ENCODE results near the gene TBC1D9. TPM values are rescaled to one million over a fixed set of nuclear protein-coding genes. Genes with fewer than 3 reads are reported as not detected.

Gene TBC1D9
- total and polyA plus RNA-seq, 2 of the 13 experiments (the other 11 are each of a cell fraction or from before 2014, with no cell fraction given), result 11.9 to 12.2 TPM

GRCh38 chr4:140635606-140636005 is 120.6 kb downstream of the TBC1D9 start (continued):
- TF ChIP-seq PHF20 (CRISPR knock-in tag; IDR thresholded peaks at IDR 0.05), result no peak
- no peak for TF ChIP-seq KLF11 (CRISPR knock-in tag; IDR thresholded peaks at IDR 0.05)
- TF ChIP-seq NBN (conservative IDR thresholded peaks at IDR 0.05), result no peak
- no peak for TF ChIP-seq MEIS2 (CRISPR knock-in tag; IDR thresholded peaks at IDR 0.05)
- peak; percentile 53; the same call in 1 of the 2 replicates for TF ChIP-seq MED1 (CRISPR knock-in tag; IDR thresholded peaks at IDR 0.05)
- no peak for TF ChIP-seq PBX3 (CRISPR knock-in tag; IDR thresholded peaks at IDR 0.05; ENCODE audit: borderline replicate concordance)
- no peak for TF ChIP-seq DDIT3 (CRISPR knock-in tag; IDR thresholded peaks at IDR 0.05)
- no peak for TF ChIP-seq BHLHE40 (IDR thresholded peaks at IDR 0.05; ENCODE audit: low read length)
- TF ChIP-seq ZMYM2 (CRISPR knock-in tag; IDR thresholded peaks at IDR 0.05), result peak; percentile 45; the same call in 1 of the 2 replicates
- TF ChIP-seq ZNF775 (CRISPR knock-in tag; IDR thresholded peaks at IDR 0.05; ENCODE audit: borderline replicate concordance), result no peak
- TF ChIP-seq FOXA3 (CRISPR knock-in tag; IDR thresholded peaks at IDR 0.05), result 0 out of 2 replicates have a peak, but pooled peaks have one; percentile 44
- peak; percentile 47; the same call in 1 of the 2 replicates for TF ChIP-seq ZNF292 (CRISPR knock-in tag; IDR thresholded peaks at IDR 0.05; ENCODE audit: borderline replicate concordance, low read depth)
- peak; percentile 95 for TF ChIP-seq RXRB (CRISPR knock-in tag; IDR thresholded peaks at IDR 0.05; ENCODE audit: borderline replicate concordance)
- no peak for TF ChIP-seq ZNF335 (CRISPR knock-in tag; IDR thresholded peaks at IDR 0.05)
- TF ChIP-seq SALL2 (CRISPR knock-in tag; IDR thresholded peaks at IDR 0.05), result no peak
- peak; percentile 85 for TF ChIP-seq RXRA (CRISPR knock-in tag; IDR thresholded peaks at IDR 0.05)
- TF ChIP-seq NFE2L1 (CRISPR knock-in tag; IDR thresholded peaks at IDR 0.05; ENCODE audit: borderline replicate concordance), result no peak
- TF ChIP-seq ZNF720 (CRISPR knock-in tag; IDR thresholded peaks at IDR 0.05), result no peak
- peak; percentile 44; the same call in 1 of the 2 replicates for TF ChIP-seq RARA (CRISPR knock-in tag; IDR thresholded peaks at IDR 0.05)
- no peak for TF ChIP-seq PAX8 (CRISPR knock-in tag; IDR thresholded peaks at IDR 0.05; ENCODE audit: borderline replicate concordance)
- TF ChIP-seq SATB2 (CRISPR knock-in tag; IDR thresholded peaks at IDR 0.05), result no peak
- TF ChIP-seq ZNF354B (CRISPR knock-in tag; IDR thresholded peaks at IDR 0.05), result no peak
- TF ChIP-seq SOX6 (IDR thresholded peaks at IDR 0.05), result no peak
- TF ChIP-seq SOX6 (CRISPR knock-in tag; IDR thresholded peaks at IDR 0.05), result peak; percentile 80
- TF ChIP-seq ZNF383 (CRISPR knock-in tag; IDR thresholded peaks at IDR 0.05; ENCODE audit: borderline replicate concordance), result no peak
- no peak for TF ChIP-seq KDM2A (CRISPR knock-in tag; IDR thresholded peaks at IDR 0.05; ENCODE audit: borderline replicate concordance, low read depth)
- no peak for TF ChIP-seq RAD51 (IDR thresholded peaks at IDR 0.05; ENCODE audit: borderline replicate concordance)
- peak; percentile 26; the same call in 1 of the 2 replicates for TF ChIP-seq PATZ1 (CRISPR knock-in tag; IDR thresholded peaks at IDR 0.05)
- no peak for TF ChIP-seq POLR2A (IDR thresholded peaks at IDR 0.05; ENCODE audit: insufficient read depth in 1 of 2, low read depth in 2 of 2, low read length in 2 of 2)
- TF ChIP-seq CSRNP2 (CRISPR knock-in tag; conservative IDR thresholded peaks at IDR 0.05; ENCODE audit: low read depth), result no peak

Data from HepG2 (cell line).